Vagina (tissue), 2 donors: Measurements from ENCODE around the gene C6orf132. TPM values are rescaled to one million over a fixed set of nuclear protein-coding genes. Genes with fewer than 3 reads are reported as not detected.

ENCODE experiments used
- DNase-seq, 2 donors: peaks; one replicate each; pipeline ENCODE4 v3.0.0-alpha.2; 2017; ENCODE audit errors: extremely low spot score in 2 of 2
- H3K27ac ChIP-seq: fragments of 200-600 bp; sonication (generic); one replicate; pipeline ENCODE4 v1.5.1; 2019
- H3K27me3 ChIP-seq: fragments of 200-600 bp; sonication (generic); one replicate; pipeline ENCODE4 v1.5.1; 2019
- H3K36me3 ChIP-seq, 2 donors: fragments of 200-600 bp; sonication (generic); one replicate each; pipeline ENCODE4 v1.5.1; 2017 to 2019
- H3K4me1 ChIP-seq: fragments of 200-600 bp; sonication (generic); one replicate; pipeline ENCODE4 v1.5.1; 2019
- H3K4me3 ChIP-seq, 2 donors: fragments of 200-600 bp; sonication (generic); 1 replicate in 1 of 2; 2 replicates in 1 of 2; pipeline ENCODE4 v1.5.1; 2016 to 2019
- H3K9me3 ChIP-seq: fragments of 200-600 bp; sonication (generic); one replicate; pipeline ENCODE4 v1.5.1; 2019
- POLR2A ChIP-seq, 2 donors: fragments of 450-650 bp; IDR thresholded peaks; one replicate each; pipeline ENCODE4 v1.6.1; 2017; ENCODE audit warnings: antibody characterized with exemption in 2 of 2, mild to moderate bottlenecking in 2 of 2, moderate library complexity in 2 of 2
- POLR2AphosphoS5 ChIP-seq, 2 donors: sonication (generic); formaldehyde crosslinking; IDR thresholded peaks; one replicate each; pipeline ENCODE4 v1.9.0; 2017; ENCODE audit warnings: antibody characterized with exemption in 2 of 2, mild to moderate bottlenecking in 2 of 2, low read depth in 1 of 2; ENCODE audit not compliant: insufficient read depth in 1 of 2
- intact Hi-C: fragments of 100-400 bp; cut with DNase I; formaldehyde crosslinking; loops from one replicate; pipeline ENCODE4 v1.15.1; 2023
- total RNA-seq: library from RNA; depleted of rRNA; stranded (reverse); fragments of >200 nt; gene quantifications from one replicate; pipeline ENCODE4 v1.2.3, GENCODE V29; 2016
- TF ChIP-seq, protein P1 (sequence below), 3 experiments: fragments of 450-650 bp in 2 of 3; fragments of 200-600 bp in 1 of 3; sonication (generic) in 1 of 3; IDR thresholded peaks; one replicate each; pipeline ENCODE4 v1.5.1; 2017 to 2019; ENCODE audit warnings: antibody characterized with exemption in 3 of 3, mild to moderate bottlenecking in 2 of 3, moderate library complexity in 2 of 3

C6orf132 gene
- total RNA-seq, 1 donor from 2014 or later: 78.6 TPM

DNA sequence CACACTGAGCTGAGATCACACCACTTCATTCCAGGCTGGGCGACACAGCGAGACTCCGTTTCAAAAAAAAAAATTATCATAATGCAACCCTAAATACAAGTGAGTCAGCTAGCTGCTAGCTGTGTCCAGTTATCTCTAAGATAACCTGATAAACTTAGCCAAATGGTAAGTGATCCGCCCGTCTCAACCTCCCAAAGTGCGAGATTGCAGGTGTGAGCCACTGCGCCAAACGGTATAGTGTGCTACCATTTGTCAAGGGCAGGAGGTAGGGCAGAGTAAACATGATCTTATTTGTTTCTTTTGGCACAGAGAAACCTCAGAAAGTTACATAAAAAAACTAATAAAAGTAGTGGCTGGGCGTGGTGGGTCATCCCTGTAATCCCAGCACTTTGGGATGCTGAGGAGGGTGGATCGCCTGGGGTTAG lies 4.7 kb upstream of the C6orf132 start:
- H3K4me3 ChIP-seq: no peak overlapping the region
- H3K27ac ChIP-seq: no peak overlapping the region
- no peaks in the 10 kb centered on the region for H3K27me3 ChIP-seq
- no peaks in the 10 kb centered on the region for H3K9me3 ChIP-seq
- intact Hi-C loops: no loop called here
- peaks cover 6% of the 10 kb centered on the region for H3K4me1 ChIP-seq
- no peaks in the 10 kb centered on the region for H3K36me3 ChIP-seq
- TF ChIP-seq POLR2AphosphoS5 (IDR thresholded peaks at IDR 0.05; ENCODE audit: insufficient read depth in 1 of 2, low read depth in 1 of 2): no peak
- TF ChIP-seq, protein P1, sequence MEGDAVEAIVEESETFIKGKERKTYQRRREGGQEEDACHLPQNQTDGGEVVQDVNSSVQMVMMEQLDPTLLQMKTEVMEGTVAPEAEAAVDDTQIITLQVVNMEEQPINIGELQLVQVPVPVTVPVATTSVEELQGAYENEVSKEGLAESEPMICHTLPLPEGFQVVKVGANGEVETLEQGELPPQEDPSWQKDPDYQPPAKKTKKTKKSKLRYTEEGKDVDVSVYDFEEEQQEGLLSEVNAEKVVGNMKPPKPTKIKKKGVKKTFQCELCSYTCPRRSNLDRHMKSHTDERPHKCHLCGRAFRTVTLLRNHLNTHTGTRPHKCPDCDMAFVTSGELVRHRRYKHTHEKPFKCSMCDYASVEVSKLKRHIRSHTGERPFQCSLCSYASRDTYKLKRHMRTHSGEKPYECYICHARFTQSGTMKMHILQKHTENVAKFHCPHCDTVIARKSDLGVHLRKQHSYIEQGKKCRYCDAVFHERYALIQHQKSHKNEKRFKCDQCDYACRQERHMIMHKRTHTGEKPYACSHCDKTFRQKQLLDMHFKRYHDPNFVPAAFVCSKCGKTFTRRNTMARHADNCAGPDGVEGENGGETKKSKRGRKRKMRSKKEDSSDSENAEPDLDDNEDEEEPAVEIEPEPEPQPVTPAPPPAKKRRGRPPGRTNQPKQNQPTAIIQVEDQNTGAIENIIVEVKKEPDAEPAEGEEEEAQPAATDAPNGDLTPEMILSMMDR (IDR thresholded peaks at IDR 0.05): no peak
- TF ChIP-seq POLR2A (IDR thresholded peaks at IDR 0.05): no peak
- DNase-seq: no peak

DNA sequence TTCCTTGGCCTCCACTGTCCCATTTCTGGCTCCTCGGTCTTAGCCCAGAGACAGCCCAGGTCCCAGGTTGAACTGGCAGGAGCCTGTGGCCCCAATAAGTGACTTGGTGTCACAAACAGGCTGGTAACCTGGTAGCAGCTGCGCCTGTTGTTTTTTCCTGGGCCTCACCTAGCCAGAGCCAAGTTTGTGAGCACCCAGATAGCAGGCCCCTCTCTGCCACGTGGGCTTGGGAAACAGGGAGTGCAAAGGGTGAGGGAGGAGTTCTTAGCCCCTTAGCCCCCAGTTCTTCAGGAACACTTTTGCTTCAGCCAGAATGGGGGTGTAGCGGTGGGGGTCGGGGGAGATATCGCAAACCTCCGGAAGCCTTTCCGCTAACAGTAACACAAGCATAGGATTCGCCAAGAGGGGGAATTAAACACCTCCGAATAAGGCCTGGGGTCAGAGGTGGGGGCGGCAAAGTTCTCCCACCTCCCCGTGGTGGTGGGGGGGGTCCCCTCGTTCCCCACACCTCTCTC lies 760 bp downstream of the C6orf132 start:
- intact Hi-C loops: no loop called here
- TF ChIP-seq, protein P1 (IDR thresholded peaks at IDR 0.05): no peak
- TF ChIP-seq POLR2AphosphoS5 (IDR thresholded peaks at IDR 0.05; ENCODE audit: insufficient read depth in 1 of 2, low read depth in 1 of 2): no peak
- no peak for TF ChIP-seq POLR2A (IDR thresholded peaks at IDR 0.05)
- Histone ChIP-seq H3K27ac (peak overlapping the region; percentile 82), H3K9me3 (no peaks in the 10 kb centered on the region), H3K4me1 (peaks cover 41% of the 10 kb centered on the region), H3K4me3 (peak overlapping the region; percentile 54 to 59), H3K27me3 (no peaks in the 10 kb centered on the region), H3K36me3 (no peaks in the 10 kb centered on the region)
- no peak for DNase-seq

DNA sequence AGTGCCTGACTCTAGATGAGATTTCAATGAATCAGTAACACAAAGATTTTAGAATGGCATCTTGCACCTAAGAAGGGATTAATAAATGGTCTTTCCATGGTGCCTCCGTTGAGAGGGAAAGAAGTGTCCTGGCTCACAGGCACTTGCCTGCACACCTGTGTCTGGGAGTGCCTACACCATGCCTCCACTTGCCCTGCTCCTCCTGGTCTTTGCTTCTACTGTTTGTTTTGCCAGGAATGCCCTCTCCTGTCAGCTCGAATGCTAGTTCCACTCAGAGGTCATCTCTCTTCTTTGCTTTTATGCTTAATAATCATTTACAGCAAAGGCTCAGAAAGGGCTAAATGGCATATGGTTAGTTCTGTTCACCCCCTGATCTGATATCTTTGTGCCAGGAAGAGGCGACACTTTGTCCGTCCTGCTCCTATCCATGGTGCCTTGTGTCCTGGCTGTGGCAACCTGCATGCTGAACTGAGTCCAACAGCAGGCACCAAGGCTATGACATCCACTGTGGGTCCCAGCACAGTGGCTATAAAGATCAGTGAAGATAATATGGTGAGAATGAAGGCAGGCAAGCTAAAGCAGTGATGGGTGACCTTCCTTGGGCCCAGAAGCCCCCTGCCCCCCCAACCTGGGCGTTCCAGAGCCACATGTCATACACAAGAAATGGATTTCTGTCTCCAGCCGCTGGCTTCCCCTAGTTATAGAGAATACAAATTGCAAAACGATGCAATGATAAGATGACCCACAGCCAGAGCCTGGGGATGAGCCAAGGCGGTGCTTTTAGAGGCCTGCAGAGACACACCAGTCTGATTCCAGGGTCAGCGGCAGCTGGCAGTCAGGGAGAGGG lies 1.4 kb downstream of the C6orf132 start:
- H3K4me3 ChIP-seq: peak overlapping the region; percentile 54 to 59
- H3K27ac ChIP-seq: peak overlapping the region; percentile 82
- H3K27me3 ChIP-seq: no peaks in the 10 kb centered on the region

DNA sequence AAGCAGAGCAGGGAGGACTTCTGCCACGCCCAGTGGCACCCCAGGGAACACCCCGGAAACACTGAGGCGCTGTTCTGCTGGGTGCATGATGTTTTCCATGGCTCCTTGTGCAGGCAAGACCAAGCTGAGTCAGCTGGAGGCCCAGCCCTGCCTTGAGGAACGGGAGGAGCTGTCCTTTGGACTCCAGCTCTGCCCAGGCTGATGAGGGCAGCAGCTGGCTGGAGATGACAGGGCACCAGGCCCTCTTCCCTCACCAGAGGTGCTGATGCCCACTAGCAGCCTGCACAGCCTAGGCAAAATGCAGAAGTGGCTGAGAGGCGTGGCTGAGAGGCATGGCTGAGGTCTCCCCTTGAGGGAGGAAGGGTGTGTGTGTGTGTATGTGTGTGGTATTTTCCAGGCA lies 2.4 kb downstream of the C6orf132 start:
- no peak for DNase-seq
- Histone ChIP-seq H3K4me3 (peak overlapping the region in 1 of 2 donors; percentile 54), H3K27me3 (no peaks in the 10 kb centered on the region), H3K36me3 (no peaks in the 10 kb centered on the region), H3K4me1 (peaks cover 41% of the 10 kb centered on the region), H3K9me3 (no peaks in the 10 kb centered on the region), H3K27ac (no peak overlapping the region)
- no peak for TF ChIP-seq POLR2A (IDR thresholded peaks at IDR 0.05)
- TF ChIP-seq, protein P1 (IDR thresholded peaks at IDR 0.05): no peak
- TF ChIP-seq POLR2AphosphoS5 (IDR thresholded peaks at IDR 0.05; ENCODE audit: insufficient read depth in 1 of 2, low read depth in 1 of 2): peak; percentile 44 to 48
- intact Hi-C loops: no loop called here

More for the DNA sequence above, 1.4 kb downstream of the C6orf132 start:
- intact Hi-C loops: no loop called here
- Histone ChIP-seq H3K36me3 (no peaks in the 10 kb centered on the region), H3K4me1 (peaks cover 41% of the 10 kb centered on the region), H3K9me3 (no peaks in the 10 kb centered on the region)
- no peak for DNase-seq
- TF ChIP-seq, protein P1 (IDR thresholded peaks at IDR 0.05): no peak
- TF ChIP-seq POLR2A (IDR thresholded peaks at IDR 0.05) (no peak), POLR2AphosphoS5 (IDR thresholded peaks at IDR 0.05; ENCODE audit: insufficient read depth in 1 of 2, low read depth in 1 of 2) (no peak)
